GM21360 (cell line): ENCODE results near the gene TBC1D24.

Source experiments
- ATAC-seq: cut with Tn5 transposase; IDR thresholded peaks from one replicate; pipeline ENCODE4 v1.9.1; 2021; ENCODE audit warnings: mild to moderate bottlenecking, moderate library complexity; ENCODE audit not compliant: unreplicated experiment

Gene TBC1D24

DNA sequence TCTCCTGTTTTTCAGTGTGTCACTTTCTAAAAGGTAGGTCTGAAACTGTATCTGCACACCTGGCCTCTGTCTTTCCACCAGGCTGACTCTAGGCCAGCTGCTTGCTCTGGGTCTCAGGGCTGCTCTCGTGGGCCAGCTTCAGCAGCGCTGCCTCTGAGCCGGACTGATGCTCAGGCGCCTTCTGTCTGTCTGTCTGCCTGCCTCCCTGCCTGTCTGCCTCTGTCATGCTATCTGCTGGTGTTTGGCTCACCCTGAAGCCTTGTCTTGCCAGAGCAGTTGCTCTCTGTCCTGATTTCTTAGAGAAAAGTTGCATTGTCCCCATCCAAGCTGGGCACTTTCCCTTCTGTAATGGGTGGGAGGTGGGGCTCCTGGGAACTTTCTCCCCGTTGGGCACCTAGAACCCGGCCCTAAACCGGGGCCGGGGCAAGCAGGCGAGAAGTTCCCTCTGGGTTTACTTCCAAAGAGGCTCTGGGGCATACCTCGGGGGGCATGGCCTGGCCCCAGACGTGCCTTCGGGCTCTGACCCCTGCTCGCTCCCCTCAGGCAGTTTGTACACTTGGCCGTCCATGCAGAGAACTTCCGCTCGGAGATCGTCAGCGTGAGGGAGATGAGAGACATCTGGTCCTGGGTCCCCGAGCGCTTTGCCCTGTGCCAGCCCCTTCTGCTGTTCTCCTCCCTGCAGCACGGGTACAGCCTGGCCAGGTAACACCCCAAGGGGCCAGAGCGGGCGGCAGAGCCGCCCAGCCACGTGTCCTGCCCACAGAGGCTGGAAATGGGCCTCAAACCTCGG lies 23.0 kb downstream of the TBC1D24 start:
- ATAC-seq: no peak

DNA sequence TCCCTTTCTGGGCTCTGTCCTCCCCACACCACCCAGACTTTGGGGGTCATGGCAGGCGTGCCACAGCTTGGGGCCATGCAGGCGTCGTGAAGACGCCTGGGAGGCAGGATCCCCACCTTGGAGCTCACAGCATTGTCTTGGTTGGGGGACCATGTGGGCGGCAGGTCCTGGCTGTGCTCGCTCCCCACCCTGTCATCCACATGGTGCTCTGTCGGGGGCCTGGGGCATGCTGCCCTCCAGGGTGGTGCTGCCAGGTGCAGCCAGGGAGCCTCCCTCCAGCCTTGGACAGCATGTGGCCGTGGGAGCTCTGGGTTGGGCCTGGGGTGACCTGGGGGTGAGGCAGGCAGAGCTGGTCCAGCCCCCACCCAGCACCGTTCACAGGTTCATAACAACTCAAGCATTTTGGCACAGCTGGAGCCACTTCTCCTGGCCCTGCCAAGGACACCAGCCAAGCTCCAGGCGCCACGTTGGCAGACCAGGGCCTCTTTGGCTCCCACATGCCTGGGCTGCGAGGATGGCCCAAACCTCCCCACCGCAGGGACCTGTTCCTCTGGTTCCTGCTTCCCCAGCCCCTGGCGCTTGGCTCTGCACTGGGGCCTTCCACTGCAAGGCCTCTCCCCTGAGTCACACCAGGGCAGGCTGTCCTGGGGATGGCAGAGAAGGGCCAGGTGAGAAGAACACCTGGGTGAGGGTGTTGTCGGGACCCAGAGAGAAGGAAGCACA lies 23.8 kb downstream of the TBC1D24 start:
- ATAC-seq: no peak

DNA sequence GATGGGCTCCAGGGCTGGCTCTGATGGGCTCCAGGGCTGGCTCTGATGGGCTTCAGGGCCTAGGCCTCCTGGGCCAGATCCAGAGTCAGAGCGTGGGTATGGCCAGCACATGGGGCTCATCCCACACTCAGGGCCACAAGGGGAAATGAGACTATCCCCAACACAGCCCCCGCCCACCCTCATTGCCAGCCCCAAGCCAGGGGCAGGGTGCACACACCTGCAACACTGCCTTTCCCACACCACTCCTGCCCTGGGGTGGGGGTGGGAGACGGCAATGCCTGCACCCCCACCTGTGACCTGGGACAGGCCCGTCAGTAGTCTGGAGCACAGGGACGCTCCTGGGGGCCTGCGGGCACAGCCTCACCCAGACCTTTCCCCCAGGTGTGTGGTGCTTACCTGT lies 24.5 kb downstream of the TBC1D24 start:
- no peak for ATAC-seq

DNA sequence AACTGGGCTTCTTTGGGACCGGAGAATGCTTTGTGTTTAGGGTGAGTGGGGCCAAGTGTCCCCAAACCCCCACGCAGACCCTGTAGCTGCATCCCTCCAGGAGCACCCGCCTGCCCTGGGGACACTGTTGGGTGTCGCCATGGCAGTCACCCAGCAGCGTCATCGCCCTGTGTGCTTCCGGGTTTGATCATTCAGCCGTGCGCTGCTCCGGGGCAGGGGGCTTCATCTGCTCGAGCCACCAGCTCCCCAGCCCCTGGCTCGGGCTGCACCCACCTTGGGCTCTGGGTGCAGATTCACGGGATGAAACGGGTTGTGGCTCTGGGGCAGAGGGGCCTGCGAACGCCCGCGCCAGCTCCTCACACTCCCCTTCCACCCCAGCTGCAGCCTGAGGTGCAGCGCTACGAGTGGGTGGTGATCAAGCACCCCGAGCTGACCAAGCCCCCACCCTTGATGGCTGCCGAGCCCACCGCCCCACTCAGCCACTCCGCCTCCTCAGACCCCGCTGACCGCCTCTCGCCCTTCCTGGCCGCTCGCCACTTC lies 25.0 kb downstream of the TBC1D24 start:
- no peak for ATAC-seq

DNA sequence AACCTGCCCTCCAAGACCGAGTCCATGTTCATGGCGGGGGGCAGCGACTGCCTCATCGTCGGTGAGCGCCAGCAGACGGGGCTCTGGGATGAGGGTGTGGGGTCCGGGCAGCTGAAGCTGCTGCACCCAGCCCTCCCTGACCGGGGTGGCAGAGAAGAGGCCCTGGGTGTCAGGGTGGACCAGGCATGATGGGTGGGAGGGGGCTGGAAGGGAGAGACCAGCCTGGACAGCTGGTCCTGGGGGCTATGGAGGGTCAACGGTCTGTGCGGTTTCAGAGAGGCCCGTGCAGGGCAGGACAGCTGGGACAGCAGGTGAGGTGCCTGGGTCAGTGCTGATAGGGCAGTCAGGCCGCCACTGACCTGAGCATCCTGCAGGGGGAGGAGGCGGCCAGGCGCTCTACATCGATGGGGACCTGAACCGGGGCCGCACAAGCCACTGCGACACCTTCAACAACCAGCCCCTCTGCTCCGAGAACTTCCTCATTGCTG lies 25.5 kb downstream of the TBC1D24 start:
- ATAC-seq: no peak

DNA sequence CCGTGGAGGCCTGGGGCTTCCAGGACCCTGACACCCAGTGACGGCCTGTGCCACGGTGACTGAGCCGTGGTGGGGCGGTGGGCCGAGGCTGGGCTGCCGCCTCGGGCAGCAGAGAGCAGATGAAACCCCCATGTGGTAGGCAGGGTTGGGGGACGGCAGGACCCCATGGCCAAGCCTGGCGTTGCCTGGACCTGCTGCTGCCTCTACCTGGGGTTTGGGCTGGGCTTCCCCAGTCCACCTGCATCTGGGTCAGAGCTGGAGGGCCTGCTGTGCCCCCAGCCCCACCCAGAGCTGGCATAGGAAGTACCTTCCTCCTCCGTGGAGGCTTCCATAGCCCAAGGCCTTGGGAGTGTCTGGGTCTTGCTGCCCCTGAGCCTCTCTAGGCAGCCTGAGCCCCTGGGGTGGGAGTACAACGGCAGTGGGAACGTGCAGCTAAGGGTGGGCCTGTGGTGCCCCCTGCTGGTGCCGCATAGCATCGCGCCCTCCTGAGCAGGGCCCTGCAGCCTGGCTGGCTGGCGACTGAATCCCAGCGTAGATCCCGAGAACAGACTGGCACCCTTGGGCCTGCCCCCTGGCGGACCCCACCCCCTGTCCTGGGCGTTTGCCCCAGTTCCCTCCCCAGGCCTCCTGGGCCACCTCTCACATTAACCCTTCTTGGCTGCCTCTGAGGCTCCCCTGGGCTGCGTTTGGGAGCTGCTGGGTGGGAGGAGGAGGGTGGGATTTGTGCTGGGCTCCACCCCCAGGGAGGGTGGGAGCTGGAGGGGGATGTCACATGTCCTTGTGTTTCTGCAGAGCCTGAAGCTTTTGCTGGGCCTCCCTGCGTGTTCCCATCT lies 26.2 kb downstream of the TBC1D24 start:
- peak; percentile 65 for ATAC-seq

DNA sequence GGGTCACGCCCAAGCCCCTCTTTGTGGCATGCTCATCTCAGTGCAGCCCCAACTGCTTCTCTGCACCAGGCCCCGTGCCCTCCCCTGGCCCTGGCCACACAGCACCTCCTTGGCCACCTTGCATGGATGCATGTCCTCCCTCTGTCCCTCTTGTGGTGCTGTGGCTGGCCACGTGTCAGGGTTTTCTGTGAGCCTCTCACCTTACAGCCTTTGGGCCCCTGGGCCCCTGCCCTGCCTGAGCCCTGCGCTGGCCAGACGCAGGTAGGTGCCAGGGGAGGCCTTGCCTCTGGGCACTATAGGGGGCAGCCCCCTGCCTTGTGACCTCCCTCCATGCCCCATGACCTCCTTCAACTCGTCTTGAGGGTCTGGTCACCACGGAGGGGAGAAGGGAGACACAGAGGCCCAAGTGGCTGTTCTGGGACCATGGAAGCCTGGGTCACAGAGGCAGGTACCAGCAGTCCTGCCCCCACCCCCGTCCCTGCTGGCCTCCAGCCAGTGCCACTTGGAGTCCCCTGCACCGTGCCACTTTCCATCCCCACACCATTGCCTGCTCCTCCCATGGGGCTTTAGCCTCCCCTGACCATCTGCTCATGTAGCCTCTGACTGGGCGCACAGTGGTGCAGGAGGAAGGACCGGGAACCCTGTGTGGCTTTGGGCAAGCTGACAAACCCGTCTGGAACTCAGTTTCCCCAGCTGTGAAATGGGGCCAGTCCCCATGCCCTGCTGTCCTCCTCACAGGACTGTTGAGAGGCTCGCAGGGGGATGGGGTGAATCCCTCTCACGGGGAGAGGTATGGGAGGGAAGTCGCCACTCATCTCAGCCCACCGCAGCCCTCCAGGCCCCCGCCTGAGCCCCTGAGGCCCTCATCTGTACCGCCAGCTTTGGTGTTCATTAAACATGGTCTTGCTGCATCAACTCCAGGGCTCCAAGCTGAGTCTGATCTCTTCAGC lies 27.3 kb downstream of the TBC1D24 start:
- ATAC-seq: no peak

DNA sequence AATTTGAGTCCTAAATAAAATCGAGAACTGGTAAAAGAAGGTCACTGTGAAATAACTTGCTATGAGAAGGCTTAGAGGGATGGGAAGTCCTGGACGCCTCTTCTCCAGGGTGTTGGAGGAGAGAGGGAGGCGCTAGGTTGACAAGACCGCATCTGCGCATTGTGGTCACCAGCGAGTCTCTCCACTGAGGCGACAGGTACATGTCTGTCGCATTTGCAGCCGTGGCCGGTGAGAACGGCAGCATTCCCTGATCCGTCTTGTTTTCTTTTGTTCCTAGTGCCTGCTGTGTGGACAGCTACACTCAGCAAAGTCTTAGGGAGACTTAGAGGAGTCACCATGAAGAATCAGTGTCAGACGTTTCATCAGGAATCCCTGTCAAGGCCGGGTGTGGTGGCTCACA lies 30.8 kb downstream of the TBC1D24 start:
- ATAC-seq: no peak

DNA sequence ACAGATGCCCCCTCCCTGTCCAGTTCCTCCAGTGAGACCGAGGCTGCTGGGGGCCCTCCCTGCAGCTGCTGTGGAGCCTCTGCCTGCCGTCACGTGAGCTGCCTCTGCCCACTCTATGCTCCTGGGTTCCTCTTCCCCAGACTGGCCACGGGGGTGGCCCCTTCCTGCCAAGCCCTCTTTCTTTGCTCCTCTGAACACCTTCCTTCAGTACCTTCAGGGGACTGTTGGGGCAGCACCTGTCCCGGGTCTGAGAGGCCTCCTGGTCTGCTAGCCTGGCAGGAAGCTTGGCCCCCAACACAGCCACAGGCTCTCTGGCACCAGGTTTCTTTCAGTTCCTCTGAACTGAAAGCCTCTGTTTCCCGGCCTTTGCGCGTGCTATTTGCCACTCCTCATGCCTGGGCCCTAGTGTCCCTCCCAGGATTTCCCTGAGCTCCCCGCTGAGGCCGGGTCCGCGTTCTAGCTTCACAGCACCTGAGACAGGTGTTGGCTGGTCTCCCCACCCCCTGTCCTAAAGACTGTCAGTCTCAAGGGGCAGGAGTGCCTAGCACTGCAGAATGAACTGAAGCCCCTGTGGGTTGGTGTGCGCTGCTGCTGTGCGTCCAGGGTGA lies 32.2 kb downstream of the TBC1D24 start:
- peak; percentile 66 for ATAC-seq

DNA sequence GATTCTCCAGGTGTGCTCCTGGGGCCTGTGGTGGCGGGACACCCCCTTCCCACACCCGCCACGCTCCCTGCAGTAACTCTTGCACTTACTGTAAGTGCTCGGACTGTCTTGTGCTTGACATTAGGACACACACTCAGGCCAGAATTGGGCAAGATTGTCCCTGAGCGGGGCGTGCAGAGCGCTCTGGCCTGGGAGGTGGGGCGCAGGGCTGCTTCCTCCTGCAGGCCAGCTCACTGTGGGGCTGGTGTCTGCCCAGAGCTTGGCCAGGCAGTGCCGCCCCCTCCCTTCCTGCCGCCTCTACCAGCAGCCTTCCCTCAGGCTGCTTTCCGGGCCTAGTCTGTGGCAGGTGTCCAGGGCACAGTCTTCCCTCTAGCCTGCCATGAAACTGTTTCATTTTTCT lies 32.7 kb downstream of the TBC1D24 start:
- peak; percentile 5 for ATAC-seq

DNA sequence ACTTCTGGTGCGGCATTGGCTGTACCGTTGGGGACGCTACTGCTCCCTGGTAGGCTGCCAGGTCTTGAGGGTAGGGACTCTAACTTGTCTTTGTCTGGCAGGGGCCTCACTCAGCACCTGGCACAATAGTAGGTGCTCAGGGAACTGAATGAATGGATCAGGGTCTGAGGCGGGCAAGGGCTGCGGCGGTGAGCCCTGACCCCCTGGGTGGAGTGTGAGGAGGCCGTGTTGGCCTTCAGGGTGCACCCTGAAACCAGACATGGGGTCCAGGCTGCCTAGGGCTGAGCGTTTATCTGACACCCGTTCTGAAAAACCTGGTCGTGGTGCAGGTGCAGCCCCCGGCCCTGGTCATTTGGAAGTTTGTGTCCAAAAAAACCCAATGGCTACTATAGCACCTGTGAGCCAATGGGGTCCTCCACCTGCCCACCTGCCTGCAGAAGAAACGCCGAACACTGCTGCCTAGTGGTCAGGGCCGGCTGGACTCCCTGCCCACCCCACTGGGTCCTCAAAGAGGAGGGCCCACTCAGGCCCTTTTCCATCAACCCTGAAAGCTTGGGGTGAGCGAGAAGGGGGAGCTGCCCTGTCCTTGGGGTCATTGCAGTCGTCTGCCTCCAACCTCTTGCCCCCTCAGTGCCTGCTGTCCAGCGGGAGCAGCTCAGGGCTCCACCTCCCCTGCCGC lies 33.9 kb downstream of the TBC1D24 start:
- no peak for ATAC-seq

DNA sequence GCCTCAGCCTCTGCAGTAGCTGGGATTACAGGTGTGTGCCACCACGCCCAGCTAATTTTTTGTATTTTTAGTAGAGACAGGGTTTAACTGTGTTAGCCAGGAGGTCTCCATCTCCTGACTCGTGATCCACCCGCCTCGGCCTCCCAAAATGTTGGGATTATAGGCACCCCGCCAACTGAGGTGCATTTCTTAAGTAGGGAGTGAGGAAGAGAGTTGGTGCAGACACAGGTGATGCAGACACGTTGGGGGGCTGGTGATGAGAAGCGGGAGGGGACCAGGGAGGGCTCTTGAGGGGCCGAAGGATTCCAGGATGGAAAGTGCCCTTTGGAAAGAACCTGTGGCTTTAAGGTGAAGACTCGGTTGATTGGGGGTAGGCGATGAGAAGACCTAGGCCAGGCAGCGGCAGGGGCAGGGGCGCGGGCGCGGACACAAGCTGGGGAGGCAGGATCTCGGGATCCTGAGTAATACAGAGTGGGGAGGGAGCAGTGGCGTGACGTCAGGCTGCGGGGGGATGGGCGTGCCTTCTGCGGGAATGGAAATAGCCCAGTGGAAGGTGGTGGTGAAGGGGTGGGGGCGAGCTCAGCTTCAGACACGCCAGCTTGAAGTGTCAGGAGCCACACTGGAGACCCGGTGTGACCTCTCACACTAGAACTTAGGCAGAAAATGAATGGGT lies 36.3 kb downstream of the TBC1D24 start:
- no peak for ATAC-seq

DNA sequence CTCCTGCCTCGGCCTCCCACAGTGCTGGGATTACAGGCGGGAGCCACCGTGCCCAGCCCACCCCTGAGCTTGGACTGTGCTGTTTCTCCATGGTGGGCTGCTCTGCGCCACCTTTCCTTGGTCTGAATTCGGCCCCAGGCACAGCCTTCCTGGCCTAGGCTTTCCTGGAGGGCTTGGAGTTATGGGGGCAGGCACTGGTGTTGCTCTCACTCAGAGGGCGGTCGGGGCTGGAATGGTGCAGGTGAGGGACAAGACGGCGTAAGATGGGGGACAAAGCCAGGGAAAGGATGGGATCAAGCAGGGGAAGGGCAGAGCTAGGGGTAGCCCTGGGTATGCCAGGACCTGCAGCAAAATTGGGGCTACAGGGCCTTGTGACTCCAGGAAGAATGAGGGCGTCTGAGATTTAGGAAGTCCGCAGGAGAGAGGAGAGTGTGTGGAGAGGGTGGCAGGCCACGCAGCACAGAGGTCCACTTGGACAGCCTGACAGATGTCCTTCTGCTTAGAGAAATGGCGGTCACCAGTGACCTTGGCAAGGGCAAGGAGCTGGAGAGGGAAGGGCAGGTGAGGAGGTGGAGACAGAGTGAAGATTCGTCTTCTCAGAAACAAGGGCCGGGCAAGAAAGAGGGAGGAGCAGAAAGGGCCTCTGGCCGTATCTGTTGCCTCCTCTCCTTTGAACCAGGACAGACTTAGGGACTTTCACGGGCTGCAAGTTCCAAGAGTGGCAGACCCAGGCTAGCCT lies 37.2 kb downstream of the TBC1D24 start:
- ATAC-seq: no peak

DNA sequence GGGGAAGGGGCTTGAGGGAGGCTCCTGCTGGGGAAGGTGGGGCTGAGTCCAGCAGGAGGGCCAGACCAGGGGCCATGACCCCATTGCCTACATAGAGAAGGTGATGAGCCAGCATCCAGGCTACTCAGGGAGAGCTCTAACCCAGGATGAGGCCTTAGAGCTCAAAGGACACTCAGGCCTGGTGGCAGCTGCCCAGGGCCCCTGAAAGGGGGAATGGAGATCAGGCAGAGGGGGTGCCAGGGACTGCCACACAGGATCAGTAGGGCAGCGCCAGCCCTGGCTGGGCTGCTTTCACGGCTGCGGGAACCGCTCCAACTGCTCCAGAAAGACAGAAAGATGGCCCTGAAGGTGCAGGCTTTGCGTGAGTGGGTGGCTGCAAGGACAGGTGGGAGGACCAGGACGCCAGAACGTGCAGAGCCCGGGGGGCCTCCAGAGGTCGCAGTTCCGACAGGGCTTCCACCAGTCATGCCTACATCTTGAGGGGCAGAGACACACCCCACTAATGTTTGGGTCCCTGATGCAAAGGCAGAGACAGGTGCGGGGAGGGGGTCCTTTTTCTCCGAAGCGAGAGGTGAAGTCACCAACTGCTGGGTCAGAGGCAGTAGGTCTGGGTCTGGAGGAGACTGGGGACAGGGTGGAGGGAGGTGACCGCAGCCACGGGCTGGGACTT lies 37.9 kb downstream of the TBC1D24 start:
- ATAC-seq: peak; percentile 9

DNA sequence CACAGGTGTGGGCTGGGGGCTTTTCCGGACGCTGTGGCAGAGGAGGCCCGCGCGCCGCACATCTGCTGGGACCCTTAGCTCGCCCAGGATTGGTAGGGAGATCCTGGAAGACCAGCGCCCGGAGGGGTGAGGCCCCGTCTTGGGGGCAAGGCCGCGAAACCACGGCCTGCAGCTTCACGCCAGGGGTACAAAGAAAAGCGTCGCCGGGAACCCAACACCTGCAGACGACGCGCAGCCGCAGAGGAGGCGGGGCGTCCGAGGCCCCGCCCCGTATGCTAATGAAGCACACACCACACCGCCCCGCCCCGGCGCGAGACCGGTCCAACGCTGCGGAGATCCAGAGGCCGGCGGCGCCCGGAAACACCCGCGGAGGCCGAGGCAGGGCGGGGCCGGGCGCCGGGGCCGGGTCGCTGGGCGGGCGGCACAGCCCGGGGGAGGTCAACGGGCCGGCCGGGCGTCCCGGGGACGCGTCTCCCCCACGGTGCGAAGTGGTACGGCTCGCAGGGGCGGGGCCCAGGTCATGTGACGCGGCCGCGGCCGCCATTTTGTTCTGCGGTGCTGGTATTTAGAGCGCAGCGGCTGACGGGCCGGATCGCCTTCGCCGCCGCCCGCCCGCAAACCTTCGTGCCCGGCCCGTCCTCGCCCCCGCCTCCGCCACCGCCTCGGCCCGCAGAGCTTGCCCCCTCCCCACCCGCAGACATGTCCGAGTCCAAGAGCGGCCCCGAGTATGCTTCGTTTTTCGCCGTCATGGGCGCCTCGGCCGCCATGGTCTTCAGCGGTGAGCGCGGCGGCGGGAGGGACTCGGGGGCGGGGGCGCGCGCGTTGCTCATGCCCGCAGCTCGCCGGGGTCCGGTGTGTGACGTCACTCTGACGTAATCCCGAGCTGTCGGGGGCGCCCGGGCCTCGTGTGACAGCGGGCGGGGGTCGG lies 38.7 kb downstream of the TBC1D24 start, which contains the start of gene ATP6V0C:
Gene ATP6V0C (plus strand): TSS at position 548 of the 928 bp plus-strand sequence. CDS start 152 bp downstream, at position 700.
- peak; percentile 63 for ATAC-seq
